AG08395 (cell line): ENCODE data around the gene LRRC14B.
A peak's percentile ranks its signal among the peaks of the same experiment; 100 is the strongest.

Experiments used
- DNase-seq: peaks from one replicate; pipeline ENCODE4 v3.0.0; 2012; ENCODE audit warnings: mixed read lengths, low spot score

The LRRC14B gene

GRCh38 chr5:174876-175465 lies 16.3 kb upstream of the LRRC14B start:
- DNase-seq: no peak

GRCh38 chr5:176296-176823 lies 14.9 kb upstream of the LRRC14B start:
- no peak for DNase-seq

- no peak for DNase-seq
Measured at GRCh38 chr5:178110-178509, 13.2 kb upstream of the LRRC14B start.

- DNase-seq: no peak
Measured at GRCh38 chr5:179401-179800, 11.9 kb upstream of the LRRC14B start.

GRCh38 chr5:180286-180918 lies 10.9 kb upstream of the LRRC14B start:
- DNase-seq: no peak

GRCh38 chr5:181160-181559 lies 10.1 kb upstream of the LRRC14B start:
- no peak for DNase-seq

GRCh38 chr5:181566-181965 lies 9.7 kb upstream of the LRRC14B start:
- no peak for DNase-seq

- no peak for DNase-seq
Measured at GRCh38 chr5:182126-182525, 9.2 kb upstream of the LRRC14B start.

GRCh38 chr5:184471-184870 lies 6.8 kb upstream of the LRRC14B start:
- no peak for DNase-seq

GRCh38 chr5:185095-186070 lies 5.9 kb upstream of the LRRC14B start:
- no peak for DNase-seq

- DNase-seq: no peak
Measured at GRCh38 chr5:186091-187041, 4.9 kb upstream of the LRRC14B start.

GRCh38 chr5:187042-187431 lies 4.3 kb upstream of the LRRC14B start:
- DNase-seq: no peak

- no peak for DNase-seq
Measured at GRCh38 chr5:187617-188451, 3.5 kb upstream of the LRRC14B start.

GRCh38 chr5:188488-189481 lies 2.5 kb upstream of the LRRC14B start:
- DNase-seq: peak; percentile 95

- DNase-seq: no peak
Measured at GRCh38 chr5:189486-189885, 1.8 kb upstream of the LRRC14B start.

GRCh38 chr5:189976-190365 lies 1.3 kb upstream of the LRRC14B start:
- no peak for DNase-seq

- no peak for DNase-seq
Measured at GRCh38 chr5:190366-191035, 794 bp upstream of the LRRC14B start.

GRCh38 chr5:191949-192690 lies 825 bp downstream of the LRRC14B start:
- DNase-seq: no peak
